CD4-positive, alpha-beta T cell treated with Interleukin-15 for 4 hours (primary cell): Measurements from ENCODE around the gene PITX3.
"Not testable (repeated sequence)": the region's sequence is repeated elsewhere in the genome, so short reads cannot be mapped to it uniquely, and the experiment has no call there.

Source experiments
- DNase-seq: peaks from one replicate; pipeline ENCODE4 v3.0.0-alpha.2; 2020; ENCODE audit warnings: low spot score

The PITX3 gene

DNA sequence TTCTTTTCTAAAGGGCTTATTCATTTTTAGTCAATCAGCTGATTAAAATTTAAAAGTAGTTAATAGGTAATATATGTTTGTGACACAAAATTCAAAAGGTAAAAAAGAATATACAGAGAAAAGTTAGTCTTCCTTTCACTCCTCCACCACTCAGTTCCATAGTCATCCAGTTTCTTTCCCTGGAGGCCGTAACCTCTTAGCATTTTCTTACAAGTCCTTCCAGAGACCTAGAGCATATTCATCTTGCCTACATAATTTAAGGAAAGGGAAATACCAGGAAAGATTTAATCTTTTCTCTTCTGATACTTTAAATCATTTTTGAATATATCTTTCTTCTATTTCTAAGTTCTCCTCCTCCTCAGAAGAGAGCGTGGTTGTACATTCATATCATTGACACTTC lies 14.1 kb upstream of the PITX3 start:
- DNase-seq = no peak

DNA sequence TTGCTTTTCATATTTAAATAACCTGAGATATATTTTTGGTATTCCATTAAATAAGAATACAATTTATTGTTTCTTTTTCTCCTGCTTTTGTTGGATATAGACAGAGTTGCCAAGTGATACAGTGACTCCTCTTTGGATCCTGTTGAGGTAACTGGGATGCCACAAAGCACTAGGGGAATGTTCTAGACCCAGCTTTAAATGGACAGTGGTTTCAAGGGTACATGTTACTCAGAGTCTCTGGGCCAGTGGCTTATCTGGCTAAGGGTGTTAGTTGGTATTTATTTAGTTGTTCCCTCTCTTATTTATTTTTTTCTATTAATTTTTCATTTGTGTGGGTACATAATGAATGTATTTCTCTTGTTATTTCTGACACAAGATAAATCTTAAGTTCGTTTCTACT lies 13.1 kb upstream of the PITX3 start:
- no peak for DNase-seq

DNA sequence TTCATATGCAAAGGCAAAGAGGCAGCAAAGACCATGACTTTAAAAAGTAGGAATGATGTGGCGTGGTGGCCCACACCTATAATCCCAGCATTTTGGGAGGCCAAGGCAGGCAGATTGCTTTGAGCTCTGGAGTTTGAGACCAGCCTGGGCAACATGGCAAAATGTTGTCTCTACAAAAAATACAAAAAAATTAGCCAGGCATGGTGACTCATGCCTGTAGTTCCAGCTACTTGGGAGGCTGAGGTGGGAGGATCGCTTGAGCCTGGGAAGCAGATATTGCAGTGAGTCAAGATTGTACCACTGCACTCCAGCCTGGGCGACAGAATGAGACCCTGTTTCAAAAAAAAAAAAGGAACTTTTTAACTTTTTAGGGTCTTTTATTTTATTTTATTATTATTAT lies 11.2 kb upstream of the PITX3 start:
- not testable (repeated sequence) for DNase-seq

DNA sequence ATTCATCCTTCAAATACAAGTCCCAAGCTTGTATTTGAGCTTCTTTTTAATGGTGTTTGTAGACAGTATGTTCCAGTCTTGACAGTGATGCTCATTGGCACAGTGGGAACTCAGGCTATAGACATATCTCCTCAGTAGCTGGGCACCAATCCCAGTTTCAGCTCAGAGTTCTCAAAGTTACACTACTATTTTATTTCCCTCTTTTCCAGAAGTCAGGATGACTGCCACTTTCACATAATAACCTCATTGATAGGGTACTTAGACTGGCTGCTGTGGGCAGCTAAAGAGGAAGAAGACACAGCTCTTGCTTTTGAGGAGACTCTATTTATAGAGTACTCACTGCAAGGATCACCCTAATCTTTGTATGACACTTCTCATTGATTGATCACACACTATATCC lies 6.4 kb upstream of the PITX3 start:
- no peak for DNase-seq

DNA sequence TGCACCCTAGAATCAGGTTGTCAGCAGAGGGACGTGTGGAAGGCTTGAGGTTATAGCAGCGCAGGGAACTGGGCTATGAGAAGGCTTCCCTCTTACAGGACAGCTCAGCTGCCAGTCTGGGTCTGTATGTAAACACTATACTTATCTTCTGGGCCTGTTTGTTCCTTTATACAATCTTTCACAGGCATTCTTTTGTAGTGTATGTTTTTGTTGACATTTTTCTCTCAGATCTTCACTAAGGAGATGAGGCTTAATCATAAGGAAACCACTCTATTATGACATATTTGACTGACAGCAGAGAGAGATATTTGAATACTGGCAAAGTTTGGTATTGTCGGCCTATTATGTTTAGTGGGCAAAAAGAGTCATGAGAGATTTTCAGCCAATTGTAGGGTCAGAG lies 4.9 kb upstream of the PITX3 start:
- no peak for DNase-seq

DNA sequence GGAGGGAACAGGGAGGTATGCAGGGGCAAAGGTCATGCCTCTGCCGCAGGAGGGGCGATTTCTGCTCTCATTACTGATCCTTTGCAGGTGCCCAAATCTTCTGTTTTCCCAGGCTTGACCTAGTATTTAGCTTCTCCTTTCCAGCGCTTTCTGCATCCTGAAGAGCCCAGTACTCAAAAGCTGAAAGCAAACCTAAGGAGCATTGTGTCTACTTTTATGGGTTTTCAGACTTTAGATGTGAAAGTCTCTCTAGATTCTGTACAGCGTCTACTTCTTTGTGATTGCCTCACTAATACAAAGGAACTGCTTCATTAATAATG lies 4.6 kb upstream of the PITX3 start:
- no peak for DNase-seq

DNA sequence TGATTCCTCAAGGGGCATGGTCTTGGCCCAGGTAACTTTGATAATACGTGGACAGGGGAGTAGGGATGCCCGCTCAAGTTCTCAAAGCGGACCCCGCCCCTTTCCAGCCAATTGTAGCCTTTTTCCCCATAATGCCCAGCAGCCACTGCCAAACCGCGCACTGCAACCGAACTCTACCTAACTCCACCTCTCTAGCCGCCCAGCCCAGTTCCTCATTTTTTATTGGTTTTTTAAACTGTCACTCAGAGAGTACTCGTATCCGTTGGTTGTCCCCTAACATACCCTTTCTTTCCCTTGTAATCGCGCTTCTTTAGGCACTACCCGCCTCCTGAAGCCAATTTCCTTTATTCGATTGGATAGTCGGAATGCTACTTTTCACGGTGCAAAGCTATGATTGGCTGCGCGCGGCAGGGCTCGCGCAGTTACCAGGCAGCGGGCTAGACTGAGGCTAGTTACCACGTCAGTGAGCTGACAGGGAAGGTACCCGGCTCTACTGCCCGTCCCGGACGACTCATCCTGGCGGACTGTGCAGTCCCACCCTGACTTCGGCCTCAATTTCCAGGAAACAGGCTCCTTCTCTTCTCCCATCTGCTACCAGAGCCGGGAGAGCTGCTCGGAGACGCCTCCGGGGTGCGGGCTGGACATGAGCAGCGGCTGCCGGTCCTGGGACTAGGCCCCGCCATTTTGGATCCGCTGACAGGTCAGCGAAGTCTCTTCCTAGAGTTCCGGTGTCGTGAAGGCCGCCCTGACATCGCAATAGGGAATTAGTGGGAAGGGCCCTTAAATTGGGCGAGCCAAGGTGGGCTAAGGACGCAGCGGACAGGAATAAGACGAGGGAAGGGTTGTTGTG lies 4.0 kb upstream of the PITX3 start, which contains the start of gene GBF1:
GBF1 (plus strand) TSS at position 451 of the 850 bp plus-strand sequence. CDS start 13,407 bp downstream, outside the sequence.
- DNase-seq = peak; percentile 99

DNA sequence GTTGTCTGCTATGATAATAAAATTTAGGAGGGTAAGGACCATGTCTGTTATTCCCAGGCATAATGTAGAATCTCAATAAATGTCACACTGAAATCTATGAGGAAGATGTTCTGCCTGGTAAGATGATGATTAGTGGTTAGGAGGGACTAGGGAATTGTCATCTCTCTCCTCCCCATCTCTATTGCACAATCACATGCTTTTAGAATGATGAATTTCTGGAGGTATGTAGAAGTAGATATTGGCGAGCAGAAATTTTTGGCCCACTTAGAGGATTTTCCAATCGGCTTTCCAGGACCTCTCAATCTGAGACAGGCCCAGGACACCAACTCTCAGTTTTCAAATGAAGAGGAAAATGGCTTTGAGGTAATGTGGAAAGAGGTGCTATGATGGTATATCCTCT lies 2.0 kb upstream of the PITX3 start:
- DNase-seq = no peak

DNA sequence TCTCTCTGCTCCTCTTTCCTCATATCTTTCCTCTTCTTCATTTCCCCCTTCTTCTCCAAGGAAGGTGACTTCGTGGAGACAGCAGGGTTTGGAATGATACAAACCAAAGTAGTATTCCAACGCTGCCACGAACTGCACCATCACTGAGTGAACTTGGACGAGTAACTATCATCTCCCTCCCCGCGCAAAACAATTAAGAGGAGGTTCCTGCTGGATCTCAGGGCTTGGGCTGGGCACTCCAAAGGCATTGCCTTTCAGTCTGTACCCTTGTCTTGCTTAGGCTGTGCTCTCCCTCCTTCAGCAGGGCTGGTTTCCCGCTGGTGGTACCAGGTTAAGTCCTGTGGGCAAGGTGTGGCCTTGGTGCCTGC lies 790 bp upstream of the PITX3 start:
- DNase-seq = no peak

DNA sequence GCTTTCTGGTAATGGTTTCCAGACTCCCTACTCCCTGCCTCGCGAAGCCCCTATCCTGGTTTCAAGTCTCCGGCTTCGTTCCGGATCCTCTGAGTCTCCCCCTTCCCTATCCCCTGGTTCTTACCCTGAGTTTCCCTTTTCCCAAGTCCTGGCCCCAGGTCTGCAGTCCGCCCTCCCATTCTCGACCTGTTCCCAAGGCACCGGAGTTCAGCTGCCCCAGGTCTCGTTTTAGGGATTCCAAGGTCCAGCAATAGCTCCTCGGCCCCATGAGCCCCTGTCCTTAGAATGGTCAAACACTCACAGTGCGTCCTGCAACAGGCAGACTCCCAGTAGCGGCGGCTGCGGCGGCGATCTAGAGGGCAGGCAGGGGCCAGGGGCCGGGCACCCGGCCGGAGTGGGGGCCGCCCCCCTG lies 274 bp downstream of the PITX3 start:
- DNase-seq = no peak

DNA sequence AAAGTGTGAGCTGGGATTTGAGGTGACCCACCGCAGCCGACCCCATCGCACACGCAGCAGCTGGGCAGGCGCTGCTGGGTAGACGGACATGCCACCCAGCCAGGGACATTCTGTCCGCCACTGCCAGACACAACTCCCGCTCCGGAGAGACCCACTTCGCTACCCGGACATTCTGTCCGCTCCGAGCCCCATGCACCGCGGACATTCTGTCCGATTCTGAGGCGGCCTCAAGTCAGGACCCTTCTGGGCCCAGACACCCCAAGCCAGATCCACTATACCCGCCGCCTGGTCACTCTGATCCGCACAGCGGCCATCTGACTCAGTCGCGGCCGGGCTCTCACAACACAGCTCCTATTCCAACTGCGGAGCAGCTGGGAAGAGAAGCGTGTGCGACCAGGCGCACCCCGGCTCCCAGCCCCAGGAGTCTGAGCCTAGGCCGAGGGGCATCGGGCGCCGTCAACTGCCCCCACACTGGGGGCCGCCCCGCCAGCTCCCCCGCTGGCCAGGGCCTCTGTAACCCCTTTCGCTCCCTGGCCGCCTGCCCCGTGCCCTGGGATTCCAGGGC lies 763 bp downstream of the PITX3 start:
- no peak for DNase-seq

DNA sequence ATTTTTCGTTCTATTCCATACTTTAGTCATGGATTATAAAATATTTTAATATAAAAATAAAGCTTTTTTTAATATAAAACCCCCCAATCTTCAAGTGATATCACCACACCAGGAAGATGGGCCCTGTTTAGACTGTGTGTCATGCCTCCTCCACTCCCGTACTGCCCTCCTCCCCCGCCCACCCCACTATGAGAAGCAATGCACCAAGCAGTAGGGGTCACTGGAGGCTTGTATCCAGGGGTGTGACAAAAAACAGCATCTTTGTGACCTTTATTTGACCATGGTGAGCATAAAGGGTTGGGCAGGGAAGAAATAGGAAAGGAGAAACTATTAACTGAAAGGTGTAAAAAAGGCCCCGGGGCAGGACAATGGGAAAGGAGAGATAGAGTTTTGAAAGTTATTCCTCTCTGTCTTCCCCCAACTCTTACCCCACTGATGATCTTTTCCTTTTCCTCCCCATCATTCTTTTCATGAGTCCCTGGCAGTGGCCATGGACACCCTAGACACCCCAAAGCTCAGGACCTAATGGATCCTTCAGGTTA lies 3.5 kb downstream of the PITX3 start:
- DNase-seq = no peak

DNA sequence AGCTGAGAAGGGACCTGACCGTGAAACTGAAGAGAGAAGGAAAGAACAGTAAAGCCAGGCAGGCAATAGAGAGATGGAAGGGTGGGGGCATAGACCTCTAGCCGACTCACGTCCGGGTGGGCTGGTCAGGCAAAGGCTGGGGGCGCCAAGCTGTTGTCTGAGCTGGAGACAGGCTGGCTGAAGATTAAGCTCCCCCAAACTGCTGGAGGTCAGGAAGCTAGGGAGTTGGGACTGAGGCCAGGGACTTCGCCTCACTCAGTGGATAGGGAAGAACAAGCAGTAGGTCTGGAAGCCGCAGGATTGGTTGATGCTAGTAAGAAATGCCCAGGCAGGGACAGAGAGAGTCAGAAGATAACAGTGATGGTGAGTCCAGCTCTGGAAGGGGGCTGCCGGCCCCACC lies 5.3 kb downstream of the PITX3 start:
- DNase-seq = no peak

DNA sequence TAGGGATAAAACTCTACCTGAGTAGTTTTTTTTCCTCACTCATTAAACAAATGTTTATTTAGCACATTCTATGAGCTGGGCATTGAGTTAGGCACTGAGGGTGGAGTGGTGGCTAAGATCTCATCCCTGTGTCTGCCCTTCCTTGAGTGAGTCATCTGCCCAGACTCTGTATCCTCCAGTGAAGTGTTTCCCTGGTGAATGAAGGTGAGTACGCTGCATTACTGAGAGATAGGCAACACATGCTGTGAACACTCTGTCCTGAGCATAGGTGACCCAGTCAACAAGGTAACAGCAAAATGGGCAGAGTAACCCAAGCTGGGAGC lies 5.8 kb downstream of the PITX3 start:
- no peak for DNase-seq

DNA sequence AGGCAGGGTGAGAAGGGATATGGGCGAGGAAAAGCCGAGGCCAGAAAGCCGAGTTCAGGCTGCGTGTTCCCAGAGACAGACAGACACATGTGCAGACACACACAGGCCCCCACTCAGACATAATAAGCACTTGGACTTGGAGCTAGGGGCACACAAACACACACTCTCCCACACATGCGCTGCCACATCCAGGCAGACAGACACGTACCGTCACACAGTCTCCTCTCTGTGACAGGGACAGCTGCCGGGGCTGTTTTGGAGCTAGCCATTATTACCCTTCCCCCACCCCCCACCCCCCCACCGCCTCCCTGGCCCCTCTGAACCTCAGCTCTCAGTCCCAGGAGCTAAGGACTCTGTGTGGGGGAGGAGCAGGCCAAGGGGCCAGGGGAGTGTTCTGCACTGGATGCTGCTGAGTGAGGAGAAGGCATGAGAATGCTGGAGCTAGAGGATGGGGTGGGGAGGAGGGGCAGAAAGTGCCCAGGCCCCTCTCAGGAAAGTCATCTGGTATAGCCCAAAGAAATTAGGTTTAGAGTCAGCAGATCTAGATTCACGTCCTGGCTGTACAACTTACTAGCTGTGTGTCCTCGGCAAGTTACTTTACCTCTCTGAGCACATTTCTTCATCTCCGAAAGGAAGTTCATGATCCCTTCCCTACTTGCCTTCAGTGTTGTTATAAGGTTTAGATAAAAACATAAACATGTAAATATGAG lies 6.3 kb downstream of the PITX3 start:
- no peak for DNase-seq

DNA sequence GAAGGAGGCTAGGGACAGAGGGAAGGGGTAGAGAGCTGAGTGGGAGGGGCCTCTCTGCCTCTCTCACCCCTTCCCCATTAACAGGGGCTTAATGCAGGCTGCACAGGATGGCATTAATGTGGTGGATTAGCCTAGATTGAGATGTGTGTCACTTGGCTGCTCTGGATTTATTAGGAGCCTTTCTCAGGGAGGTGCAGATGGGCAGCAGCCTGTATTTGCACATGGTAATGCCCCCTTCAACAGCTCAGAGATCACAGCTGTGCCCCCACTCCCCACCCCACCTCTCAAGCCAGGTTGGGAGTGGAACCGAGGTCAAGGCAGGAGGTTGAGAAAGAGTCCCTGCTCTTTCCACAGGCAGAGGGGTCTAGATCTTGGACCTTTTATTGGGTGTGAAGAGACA lies 7.3 kb downstream of the PITX3 start:
- no peak for DNase-seq

DNA sequence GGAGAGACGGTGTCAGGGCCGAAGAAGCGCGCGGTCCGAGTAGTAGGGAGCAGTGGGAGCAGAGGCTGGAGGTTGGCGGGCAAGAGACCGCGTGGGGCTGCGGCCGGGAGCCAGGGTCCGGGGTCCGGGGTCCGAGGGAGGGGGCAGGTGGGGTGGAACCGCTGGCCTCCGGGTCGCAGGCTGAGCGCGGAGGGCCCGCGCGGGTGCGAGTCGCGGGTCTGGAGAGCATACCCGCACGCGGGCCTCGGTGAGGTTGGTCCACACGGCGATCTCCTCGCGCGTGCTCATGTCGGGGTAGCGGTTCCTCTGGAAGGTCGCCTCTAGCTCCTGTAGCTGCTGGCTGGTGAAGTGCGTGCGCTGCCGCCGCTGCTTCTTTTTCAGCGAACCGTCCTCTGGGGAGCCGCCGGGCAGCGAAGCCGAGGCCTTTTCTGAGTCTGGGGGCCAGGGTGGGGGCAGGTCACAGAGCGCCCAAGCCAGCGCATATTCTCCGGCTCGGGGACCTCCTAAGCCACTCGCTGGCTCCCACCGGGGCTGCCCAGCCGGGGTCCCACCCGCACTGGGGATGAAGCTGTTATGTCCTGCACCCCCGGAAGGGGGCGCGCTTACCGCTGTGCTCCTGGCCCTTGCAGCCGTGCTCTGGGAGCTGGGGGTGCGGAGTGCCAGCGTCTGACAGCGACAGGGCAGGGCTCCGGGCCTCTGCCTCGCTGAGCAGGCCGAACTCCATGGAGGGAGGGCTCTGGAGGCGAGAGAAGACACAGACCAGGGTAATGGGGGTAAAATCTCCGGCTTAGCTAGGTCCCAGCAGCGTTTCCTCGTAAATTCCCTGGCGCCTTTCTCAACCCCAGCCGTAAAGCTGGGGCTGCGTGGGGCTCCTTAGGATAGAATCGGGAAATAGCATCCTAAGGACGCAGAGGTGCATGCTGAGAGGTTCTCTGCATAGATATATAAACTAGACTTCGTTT lies 9.7 kb downstream of the PITX3 start:
- peak; percentile 54 for DNase-seq

DNA sequence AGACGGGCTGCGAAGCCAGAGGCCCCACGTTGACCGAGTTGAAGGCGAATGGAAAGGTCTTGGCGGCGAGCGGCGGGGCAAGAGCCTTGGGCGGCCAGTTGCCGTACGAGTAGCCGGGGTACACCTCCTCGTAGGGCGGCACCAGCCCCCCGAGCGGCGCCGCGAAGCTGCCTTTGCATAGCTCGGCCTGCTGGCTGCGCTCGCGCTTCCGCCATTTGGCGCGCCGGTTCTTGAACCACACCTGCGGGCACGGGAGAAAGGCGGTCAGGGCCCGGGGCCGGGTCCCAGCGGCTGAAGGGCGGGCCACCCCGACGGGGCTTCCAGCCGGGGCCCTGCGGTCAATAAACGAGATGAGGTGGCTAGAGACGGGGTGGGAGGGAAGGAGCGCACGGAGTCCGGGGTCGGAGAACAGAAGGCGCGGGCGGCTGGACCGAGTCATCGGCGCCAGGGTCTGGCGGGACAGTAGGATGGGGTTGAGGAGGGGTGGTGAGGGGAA lies 10.4 kb downstream of the PITX3 start:
- DNase-seq = peak; percentile 41

DNA sequence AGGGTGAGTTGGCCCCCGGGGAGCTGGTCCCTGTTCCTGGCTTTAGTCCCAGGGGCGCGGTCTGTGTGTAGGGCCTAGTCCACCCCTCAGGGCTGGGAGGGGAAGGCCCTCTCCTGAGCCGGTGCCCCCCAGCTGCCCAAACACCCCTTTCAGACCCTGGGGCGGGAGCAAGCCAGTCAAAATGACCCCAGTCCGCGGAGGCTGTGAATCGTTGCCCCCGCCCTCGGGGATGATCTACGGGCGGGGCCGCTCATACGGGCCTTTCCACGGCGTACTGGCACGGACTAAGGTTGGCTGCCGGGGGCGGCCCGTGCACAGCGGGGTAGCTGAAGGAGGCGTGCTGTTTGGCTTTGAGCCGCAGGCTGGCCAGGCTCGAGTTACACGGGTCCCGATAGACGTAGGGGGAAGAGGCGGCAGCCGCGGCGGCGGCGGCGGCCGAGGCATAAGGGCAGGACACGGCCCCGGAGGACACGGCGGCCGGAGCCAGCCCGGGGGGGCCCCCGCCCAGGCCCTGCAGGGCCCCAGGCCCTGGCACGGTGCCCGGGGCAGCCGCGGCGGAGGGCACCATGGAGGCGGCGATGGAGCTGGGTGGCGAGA lies 10.9 kb downstream of the PITX3 start:
- DNase-seq = peak; percentile 2

DNA sequence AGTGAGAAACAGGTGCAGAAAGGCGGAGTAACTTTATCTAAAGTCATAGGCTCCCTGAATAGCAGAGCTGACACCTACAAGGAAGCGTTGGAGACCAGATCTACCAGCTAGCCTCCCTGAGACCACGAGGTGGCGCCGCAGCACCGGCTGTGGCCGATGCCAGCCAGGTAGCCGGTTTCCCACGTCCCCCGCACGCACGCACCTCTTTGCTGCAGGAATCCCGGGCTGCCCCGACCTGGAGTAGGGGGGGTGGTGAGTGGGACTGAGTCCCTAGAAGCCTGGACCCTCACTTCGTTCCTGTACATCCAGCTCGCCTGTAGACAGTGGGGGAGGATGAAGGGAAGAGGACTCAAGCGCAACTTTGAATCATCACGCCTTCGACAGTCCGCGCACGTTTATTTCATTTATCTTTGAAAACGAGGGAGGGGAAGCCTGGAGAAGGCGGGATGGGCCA lies 11.5 kb downstream of the PITX3 start:
- peak; percentile 87 for DNase-seq

DNA sequence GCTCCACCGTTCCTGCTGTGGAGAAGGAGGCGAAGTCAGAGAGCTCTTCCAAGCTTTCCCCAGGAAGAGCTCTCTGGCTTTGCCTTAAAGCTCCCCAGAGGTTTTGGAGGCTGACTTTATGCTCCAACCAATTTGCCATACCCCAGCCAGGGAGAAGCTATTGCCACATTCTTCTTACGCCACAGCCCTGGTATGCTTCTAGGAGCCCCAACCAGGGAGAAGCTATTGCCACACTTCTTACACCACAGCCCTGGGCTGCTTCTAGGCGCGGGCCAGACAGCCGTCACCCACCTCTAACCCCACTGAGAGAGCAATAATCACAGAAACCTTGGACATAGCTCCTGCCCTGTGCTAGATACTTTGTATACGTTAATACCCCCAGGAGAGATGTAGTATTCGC lies 14.3 kb downstream of the PITX3 start:
- no peak for DNase-seq

DNA sequence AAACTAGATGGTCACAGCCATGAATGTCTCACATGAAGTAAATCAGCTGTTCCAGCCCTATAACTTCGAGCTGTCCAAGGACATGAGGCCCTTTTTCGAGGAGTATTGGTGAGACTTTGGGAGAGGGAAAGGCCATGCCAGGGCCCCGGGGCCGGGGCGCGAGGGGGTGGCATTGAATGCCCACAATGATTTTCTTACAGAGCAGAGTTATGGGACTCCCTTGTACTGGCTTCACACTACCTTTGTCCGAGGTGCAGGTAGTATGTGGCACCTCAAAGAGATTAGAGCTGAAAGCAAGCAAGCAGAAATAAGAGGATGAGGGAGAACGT lies 14.8 kb downstream of the PITX3 start:
- no peak for DNase-seq
